Measurements from ENCODE around the gene BORCS6.
"Not testable (repeated sequence)": the region's sequence is repeated elsewhere in the genome, so short reads cannot be mapped to it uniquely, and the experiment has no call there.

BORCS6 gene

DNA sequence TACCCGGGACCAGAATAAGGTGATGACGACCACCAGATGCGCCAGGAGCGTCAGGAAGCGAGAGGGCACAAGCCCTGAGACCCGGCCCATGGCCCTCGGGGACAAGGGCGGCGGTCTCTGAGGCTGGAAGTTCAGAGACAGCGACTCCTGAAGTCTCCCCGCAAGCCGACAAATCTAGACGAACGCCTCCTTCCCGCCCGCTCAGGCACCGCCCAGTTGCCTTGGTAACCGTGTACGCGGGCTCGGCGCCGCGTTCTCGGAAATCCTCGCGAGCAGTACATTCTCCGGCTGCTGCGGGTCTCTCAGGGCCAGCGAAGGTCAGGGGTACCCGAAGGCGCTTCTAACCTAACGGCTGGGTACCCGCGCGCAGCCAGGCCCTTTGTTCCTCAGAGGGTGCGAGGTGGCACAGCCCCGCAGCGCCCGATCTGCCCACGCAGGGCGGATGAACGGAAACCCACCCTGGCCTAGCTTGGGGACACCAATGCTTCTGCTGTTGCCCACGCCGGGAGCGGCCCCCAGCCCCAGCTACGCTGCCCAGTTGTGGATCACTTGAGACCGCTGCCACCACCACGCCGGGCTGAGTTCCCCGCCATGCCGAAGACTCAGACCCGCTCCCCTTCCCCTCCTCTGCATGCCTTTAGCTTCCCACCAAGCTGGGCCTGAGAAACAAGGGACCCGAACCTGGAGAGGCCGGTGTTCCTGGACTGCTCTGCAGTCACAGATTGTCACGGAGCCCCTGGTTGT, 13.6 kb downstream of the BORCS6 start, which contains the start of gene TMEM107:
TSS of gene TMEM107 (minus strand) at position 184 of the 744 bp plus-strand sequence. CDS start at position 90, 94 bp downstream.
- no peak for DNase-seq (ENCODE audit: extremely low spot score, insufficient read length, low read depth)
- FAIRE-seq = peak; percentile 84

DNA sequence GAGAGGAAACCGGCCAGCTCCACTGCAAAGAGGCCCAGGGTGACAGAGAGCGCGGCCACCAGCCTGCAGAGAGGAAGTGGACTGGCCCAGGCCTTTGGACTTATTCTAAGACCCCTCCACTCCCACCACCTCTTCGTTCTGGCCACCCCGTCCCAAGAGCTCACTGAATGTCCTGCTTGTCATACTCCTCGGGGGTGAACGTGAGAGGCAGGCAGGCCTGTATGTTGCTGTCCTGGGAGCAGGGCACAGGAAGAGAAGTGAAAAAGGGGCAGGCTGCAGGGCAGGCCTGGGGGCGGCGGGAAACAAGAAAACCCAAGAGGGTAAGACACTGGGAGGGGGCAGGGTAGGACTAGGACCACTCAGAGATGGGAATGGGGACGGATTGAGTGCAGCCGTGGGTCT, 14.2 kb downstream of the BORCS6 start:
- no peak for DNase-seq (ENCODE audit: extremely low spot score, insufficient read length, low read depth)
- FAIRE-seq = no peak

DNA sequence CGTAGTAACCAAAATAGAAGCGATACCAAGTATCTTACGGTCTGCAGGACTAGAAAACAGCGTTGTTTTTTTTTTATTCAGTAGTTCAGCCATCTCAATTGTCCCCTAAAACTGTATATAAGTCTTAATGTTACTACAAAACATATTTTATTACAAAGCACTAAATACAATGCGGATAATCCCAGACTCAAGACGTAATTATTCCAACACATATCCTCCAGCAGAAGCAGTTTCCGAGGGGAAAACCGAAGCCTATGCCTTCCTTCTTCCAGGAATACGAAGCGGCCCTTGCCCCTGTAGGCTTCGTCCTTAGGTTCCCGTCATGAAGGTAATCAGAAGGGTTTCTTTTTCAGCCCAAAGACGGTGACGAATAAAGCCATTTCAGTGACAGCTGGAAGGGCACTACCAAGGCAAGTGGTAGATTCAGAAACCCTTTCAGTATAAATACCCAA, 16.1 kb downstream of the BORCS6 start:
- DNase-seq (ENCODE audit: extremely low spot score, insufficient read length, low read depth) (no peak), FAIRE-seq (no peak)

DNA sequence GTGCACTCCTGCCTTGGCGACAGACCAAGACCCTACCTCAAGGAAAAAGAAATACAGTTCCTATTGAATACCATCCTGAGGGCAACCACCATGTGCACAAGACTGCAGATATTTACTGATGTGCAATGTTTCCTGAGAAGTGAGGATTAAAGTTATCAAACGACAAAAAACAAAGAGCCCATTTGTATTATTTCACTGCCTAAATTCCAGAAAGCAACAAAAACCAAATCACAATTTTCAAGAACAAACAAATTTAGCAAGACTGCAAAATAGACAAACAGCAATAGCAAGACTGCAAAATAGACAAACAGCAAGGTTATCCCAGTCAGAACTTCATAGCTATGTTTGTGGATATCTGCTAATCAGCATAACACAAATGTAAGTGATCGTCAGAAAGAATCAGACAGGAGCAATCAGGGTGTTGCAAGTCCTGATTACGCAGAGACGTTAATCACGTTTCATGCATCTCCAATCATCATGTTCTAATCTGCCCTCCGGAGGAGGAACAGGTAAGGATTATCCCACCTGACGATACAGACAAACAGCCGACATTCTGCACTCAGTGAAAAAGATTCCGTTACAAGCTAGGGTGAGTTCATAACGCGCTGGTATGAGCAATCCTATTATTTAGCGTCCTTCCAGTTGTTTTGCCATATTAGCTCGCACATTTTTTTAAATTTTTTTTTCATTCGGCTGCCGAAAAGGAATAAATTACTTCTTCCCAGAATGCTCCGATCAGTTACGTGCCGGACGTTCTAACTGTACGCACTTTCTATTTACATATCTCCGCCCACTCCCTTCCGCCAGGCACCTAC, 16.7 kb downstream of the BORCS6 start:
- DNase-seq (ENCODE audit: extremely low spot score, insufficient read length, low read depth) (no peak), FAIRE-seq (peak; percentile 82)

DNA sequence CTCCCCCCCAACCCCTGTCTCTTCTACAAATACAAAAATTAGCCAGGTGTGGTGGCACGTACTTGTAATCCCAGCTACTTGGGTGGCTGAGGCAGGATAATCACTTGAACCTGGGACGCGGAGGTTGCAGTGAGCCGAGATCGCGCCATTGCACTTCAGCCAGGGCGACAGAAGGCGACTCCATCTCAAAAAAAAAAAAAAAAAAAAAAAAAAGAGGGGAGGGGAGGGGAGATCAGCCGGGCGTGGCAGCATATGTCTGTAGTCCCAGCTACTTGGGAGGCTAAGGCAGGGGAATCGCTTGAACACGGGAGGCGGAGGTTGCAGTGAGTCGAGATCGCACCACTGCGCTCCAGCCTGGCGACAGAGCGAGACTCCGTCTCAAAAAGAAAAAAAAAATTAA, 19.8 kb downstream of the BORCS6 start:
- not testable (repeated sequence) for DNase-seq (ENCODE audit: extremely low spot score, insufficient read length, low read depth); FAIRE-seq

DNA sequence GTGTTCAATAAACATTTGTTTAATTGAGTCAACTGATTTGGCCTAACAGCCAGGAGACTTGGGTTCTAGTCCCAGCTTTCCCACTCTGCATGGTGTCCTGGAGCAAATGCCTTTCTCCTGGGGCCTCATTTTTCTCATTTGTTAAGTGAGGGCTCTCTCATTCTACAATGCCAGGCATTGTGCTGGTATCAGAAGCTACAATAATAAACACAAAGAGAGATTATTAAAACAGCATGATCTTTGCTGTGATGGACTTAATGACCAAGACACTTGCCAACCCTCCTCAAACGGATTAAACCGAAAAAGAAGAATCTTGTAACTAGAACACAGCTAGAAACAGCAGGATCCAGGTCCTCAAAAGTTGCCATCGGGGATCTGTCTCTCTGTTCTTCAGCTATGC, 22.5 kb downstream of the BORCS6 start:
- FAIRE-seq (no peak), DNase-seq (ENCODE audit: extremely low spot score, insufficient read length, low read depth) (no peak)

DNA sequence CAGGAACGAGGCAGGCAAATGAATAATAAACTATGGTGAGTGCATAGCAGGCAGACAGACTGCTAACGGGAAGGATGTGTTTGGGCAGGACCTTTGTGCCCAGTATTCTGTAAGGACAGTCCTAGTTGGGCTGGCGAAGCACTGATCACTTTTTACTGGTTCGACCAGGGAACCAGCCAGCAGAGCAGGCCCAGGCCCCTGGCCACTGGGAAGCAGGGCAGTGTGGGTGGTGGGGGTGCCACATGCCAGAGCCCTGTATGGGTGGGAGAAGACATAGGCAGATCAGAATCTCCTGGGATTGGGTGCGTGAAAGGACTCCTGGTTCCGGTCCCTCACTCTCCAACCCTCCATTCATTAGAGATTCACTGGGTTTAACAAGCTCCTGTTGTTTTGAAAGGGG, 23.2 kb downstream of the BORCS6 start:
- no peak for FAIRE-seq
- DNase-seq (ENCODE audit: extremely low spot score, insufficient read length, low read depth) = no peak

DNA sequence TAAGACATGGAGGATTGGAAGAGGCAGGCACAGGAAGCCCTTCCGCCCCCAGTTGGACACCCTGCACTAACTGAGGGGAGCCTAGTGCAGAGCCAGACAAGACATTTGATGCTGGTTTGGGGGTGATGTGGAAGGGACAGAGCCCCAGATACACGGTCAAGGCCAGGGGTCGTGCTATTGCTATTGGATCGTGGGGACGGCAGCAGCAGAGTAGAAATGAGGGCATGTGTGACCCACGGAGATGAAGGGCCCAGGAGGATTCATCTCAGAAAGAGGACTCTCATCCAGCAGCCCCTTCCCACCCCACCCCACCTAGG, 25.2 kb downstream of the BORCS6 start:
- DNase-seq (ENCODE audit: extremely low spot score, insufficient read length, low read depth) = no peak
- no peak for FAIRE-seq

DNA sequence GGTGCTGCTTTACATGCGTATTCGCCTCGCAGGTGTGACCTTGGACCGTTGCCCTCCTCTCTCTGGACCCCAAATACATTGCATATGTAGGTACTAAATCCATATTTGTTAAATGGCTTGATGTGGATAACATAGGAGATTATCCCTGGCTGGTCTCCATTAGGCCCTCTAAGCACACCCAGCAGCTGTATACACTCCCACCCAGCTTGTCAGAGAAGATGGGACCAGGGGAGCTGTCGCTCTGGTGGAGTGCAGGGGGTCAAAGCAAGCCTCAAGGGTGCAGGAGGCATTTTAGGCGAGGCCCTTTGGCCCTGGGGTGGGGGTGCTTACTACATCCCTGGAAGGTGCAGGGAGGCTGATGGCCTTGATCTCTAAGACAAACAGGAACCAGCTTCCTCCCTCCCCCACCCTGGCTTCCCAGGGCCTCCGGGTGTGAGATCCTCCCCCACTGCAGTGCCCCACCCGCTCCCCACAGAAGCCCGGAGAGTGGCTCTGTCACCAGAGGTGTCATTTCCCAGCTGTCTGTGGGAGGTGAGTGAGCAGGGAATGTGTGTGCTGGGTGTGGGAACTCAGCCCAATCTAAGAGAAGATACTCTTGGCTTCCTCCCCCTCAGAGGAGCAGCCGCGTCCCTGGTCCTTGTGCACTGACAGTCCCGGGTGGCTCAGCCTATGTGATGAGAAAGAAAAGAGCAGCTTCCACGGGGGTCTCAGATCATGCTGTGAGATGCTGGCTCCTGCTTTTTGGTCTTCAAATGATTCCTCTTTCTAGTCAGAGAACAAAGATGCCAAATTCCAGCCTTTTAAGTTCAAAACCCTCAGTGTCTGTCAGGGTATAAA, 25.8 kb downstream of the BORCS6 start:
- DNase-seq (ENCODE audit: extremely low spot score, insufficient read length, low read depth) (no peak), FAIRE-seq (peak; percentile 72)

DNA sequence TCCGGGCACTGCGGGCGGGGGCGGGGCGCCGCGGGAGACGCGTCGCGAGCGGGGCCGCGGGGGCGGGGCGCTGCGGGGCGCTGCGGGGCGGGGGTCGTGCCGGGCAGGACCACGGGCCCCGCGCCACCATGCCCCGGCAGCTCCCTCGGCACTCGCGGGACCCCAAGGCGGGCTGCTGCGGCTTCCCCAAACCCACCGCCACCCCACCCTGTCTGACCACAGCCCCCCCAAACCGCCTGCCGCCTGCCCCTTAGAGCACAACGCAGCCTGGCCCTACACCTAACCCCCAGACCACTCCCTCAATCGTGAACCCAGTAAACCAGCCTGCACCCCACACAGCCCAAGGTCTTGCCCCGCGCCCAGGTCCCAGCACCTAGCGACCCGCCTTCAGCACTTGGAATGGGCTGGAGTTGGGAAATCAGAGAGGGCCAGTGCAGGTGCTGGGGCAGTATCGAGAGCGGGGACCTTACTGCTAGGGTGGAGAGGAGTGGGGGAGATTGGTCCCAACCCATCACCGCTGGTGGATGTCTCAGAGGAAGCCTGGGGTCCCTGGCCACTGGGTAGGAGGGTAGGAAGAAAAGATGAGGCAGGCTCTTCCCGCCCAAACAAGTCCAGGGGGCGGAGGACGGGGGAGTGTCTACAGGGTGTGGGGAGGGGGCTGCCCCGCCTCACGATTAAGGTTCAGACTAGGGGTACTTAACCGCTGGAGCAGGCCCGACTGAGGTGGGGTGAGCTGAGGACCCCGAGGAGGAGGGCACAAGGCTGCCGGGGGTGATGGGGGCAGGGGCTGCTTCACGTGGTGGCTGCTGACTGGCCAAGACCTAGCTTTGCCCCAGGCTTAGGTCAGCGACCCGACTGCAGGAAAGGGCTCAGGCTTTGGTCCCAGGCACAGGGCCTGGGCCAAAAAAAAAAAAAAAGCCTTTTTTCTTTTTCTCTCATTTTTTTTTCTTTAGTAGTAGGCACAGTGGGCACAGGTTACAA, 26.7 kb downstream of the BORCS6 start:
- FAIRE-seq (no peak), DNase-seq (ENCODE audit: extremely low spot score, insufficient read length, low read depth) (no peak)

DNA sequence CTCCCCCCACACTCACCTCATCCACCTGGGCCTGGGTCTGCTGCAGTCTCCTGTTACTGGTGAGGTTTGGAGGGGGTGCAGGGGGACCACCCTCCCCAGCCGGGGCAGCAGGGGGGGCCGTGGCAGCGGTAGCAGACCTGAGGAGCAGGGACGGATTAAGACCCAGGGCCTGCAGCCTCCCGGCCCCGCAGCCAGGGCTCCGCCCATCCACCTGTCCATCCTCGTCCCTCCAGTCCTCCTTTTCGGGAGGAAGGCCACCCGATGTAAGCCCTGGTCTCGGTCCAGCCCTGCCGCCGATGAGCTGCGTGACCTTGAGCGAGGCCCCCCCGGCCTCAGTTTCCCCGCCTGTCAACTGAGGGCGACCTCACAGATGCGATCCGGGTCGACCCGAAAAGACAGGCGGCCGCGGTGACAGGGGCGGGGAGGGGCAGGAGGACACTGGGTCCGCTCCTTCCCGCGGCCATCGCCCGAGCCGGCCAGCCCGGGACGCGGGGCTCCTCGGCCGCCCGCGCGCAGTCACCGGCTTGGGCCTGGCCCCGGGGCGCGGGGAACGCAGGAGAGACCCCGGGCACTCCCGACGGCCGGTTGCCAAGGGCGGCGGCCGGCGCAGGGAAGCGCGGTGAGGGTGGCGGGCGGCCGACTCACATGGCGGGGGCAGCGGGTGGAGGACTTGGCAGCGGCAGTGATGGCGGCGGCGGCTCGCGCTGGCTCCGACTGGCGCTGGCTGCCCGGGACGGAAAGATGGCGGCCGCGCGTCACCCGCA, 27.6 kb downstream of the BORCS6 start, which contains the start of gene VAMP2:
TSS of gene VAMP2 (minus strand) at position 716 of the 764 bp plus-strand sequence. CDS start at position 647, 69 bp downstream.
- DNase-seq (ENCODE audit: extremely low spot score, insufficient read length, low read depth) = no peak
- FAIRE-seq = no peak

DNA sequence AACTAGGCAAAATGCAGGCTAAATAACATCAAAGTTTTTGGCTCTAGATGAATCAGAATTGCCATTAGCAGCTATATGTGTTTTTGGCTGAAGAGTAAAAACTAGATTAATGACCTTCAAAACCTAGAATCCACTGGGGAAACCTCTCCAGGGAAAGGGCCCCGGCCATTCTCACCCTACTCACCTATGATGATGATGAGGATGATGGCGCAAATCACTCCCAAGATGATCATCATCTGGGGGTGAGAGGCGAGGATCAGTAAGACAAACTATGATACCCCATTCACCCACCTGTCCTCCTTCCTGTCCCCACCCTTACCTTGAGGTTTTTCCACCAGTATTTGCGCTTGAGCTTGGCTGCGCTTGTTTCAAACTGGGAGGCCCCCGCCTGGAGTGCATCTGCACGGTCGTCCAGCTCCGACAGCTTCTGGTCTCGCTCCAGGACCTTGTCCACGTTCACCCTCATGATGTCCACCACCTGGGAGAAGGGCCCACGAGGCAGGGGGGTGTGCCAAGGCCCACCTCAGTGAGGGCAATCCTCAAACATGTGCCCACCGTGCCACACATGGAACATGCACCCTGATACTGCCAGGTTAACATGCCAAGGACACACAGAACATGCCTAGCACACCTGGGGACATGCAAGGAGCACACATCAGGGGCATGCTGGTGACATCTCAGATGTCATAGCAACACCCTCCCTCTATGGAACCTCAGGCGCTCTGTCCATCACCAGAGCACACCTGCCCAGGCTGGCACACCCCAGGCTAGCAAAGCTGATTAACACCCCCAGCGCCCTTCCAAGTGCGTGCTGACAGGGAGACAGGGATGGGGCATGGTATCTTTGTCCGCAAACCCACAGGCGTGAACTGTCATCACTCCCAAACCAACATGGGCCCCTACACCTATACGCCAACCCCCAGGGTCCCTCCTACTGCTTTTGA, 28.4 kb downstream of the BORCS6 start:
- FAIRE-seq (no peak), DNase-seq (ENCODE audit: extremely low spot score, insufficient read length, low read depth) (no peak)

DNA sequence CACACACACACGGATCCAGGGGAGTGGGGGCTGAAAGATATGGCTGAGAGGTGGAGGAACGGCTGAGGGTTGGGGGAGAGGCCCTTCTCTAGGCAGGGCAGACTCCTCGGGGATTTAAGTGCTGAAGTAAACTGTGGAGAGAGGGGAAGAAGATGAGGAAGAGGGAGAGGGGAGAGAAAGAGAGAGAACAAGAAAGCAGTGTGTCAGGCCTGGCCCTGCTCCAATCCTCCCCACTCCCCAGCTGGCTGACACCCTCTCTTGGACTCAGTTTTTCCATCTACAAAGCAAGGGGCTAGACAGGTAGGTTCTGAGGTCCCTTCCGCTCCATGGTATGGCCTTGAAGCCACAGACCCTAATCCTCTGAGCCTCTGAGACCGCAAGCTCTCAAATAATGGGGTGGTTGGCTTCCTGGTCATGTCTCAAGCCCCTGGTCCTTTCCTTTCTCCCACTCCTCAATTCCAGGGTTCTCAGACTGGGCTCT, 29.2 kb downstream of the BORCS6 start:
- FAIRE-seq (no peak), DNase-seq (ENCODE audit: extremely low spot score, insufficient read length, low read depth) (no peak)

DNA sequence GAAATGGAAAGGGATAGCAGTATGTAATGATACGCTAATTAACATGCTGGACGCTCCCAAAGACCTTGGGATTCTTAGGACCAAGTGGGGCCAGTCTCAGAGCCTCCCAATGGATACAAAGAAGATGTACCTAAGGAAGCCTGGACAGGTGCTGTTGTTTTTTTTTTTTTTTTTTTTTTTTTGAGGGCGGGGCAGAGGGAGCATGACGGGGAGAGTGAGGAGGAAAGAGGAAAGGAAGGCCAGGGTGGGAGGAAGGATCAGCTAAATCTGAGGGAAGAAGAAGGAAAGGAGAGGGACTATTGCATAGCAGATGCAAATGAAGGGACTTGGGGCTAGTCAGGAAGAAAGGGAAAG, 29.8 kb downstream of the BORCS6 start:
- FAIRE-seq = no peak

DNA sequence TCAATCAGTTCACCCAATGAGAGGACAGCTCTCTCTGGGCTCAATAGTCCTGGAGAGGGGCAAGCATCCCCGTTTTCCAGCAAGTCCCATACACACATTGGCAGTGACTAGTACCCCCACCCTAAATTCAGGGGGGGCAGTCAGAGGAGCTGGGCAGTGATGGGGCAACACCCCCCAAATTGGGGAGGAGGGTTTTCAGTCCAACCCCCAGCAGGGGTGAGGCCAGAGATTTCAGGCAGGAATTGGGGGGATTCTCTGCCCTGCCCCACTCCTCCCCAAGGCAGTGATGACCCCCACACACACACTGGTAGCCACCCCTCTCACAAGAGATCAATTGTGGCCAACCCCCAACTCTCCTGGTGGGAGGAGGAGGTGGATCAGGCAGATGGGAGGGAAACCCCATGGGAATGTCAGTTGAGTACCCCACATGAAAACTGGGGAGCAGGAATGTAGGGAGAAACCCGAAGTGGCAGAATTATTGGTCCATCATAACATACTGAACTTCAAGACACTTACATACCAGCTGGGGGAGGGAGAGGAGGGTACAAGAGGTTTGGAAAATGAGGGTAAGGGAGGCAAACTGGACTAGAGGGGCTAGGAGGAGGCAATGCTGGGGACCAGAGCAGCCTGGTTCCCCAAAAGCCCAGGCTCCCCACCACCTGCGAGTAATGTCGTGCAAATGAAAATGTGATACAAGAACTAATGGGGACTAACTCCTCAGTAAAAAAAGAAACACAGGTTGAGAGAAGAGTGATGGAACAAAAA, 30.3 kb downstream of the BORCS6 start:
- DNase-seq (ENCODE audit: extremely low spot score, insufficient read length, low read depth) = no peak
- FAIRE-seq = no peak

More for the DNA sequence above, 29.8 kb downstream of the BORCS6 start:
- no peak for DNase-seq (ENCODE audit: extremely low spot score, insufficient read length, low read depth)

DNA sequence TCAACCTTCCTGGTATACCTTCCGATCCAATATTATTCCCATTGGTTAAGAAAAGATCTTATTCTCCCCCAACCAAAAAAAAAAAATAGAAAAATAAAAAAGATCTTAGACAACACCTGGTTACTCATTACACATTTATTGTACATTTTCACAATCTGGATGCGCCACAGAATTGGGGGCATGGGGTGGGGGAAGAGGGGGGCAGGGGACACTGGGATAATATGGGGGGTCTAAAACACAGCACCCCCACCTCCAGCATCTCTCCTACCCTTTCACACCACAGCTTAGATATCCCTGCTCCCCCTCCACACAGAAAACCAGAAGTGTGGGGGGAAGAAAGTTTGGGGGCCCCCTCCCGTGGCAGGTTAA, 31.0 kb downstream of the BORCS6 start:
- DNase-seq (ENCODE audit: extremely low spot score, insufficient read length, low read depth) (no peak), FAIRE-seq (no peak)

Measured in GM18507 (cell line).